ENCODE measurements around the gene ZNF888. TPM values are rescaled to one million over a fixed set of nuclear protein-coding genes. Genes with fewer than 3 reads are reported as not detected.
"Not testable (repeated sequence)": the region's sequence is repeated elsewhere in the genome, so short reads cannot be mapped to it uniquely, and the experiment has no call there.

Gene ZNF888
- total RNA-seq, 1 experiment from 2014 or later: 10.0 TPM

DNA sequence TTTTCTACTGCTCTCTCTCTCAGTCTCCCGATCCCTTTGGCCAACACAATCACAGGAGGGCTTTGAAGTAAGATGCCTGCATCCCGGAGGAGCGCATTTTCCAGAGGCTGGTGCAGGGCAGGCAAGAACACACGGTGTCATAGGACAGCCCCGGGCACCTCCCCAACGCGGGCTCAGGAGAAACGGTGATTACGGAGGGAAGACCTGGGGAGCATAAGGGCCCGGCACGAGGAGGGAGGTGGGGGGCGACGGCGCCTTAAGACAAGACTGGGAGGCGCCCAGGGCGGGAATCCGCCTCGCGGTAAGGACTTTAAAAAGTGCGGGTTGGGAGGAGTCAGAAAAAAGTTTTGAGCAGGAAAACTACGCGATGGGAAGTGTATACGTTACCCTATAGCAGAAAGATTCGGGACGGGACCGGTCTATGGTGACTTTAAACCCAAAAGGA lies 18.7 kb upstream of the ZNF888 start:
- DNase-seq (ENCODE audit: low spot score): peak; percentile 71

DNA sequence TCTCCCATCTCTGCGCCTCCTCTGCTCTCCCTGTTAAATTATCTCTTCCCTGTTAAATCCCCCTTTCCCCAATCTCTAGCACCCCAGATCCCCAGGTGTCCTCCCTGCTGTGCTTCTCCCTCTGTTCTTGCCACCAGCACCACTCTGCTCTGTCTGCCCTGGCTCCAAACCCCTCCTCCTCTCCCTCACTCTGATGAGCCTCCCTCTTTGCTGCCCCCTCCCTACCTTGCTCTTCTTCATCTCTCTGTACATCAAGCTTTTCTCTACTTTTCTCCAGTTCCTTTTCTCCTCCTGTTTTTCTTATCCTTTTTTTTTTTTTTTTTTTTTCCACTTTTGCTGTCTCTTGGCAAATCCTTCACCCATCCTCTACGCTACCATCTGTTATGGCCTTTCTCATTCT lies 18.3 kb upstream of the ZNF888 start:
- DNase-seq (ENCODE audit: low spot score): not testable (repeated sequence)

DNA sequence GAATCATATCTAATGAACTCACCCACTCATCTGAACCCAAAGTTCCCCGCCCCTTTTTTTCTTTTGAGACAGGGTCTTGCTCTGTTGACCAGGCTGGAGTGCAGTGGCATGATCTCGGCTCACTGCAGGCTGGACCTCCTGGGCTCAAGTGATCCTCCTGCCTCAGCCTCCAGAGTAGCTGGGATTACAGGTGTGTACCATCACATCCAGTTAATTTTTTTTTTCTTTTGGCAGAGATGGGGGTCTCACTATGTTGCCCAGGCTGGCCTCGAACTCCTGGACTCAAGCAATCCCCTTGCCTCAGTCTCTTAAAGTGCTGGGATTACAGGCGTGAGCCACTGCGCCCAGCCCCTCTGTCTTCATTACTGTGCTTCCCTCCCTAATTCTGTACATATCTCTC lies 17.7 kb upstream of the ZNF888 start:
- DNase-seq (ENCODE audit: low spot score): not testable (repeated sequence)

DNA sequence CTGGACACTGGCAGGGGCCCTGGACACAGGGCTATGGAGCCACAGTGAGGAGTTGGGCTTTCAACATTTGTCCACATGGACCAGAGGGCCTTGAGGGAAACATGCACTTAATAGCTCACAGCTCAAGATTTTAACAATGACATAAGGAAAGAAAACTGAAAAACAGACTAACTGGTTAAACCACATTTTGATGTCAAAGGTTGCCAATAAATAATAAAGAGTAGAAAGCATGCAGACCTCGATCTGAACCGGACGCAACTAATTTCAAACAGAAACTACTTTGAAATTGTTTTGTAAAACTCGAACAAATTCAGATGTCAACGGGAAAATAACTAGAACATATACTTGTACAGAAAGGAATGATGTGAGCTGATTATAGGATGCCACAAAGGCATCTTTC lies 15.5 kb upstream of the ZNF888 start:
- DNase-seq (ENCODE audit: low spot score): peak; percentile 93

DNA sequence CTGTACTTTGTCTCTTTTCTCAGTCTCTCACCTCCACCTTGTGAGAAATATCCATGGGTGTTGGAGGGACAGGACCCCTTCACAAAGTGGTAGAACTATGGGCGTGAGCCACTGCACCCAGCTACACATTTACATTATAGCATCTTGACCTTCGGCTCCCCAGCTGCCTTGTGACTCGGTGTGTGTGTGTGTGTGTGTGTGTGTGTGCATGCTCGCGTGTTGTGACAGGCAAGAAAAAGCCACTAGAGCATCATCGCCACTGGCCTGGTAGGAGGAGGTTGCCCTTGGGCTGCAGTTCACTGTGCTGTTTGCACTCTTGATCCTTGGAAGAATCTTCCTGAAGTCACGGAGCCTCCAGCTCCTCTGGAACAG lies 13.7 kb upstream of the ZNF888 start:
- no peak for DNase-seq (ENCODE audit: low spot score)

DNA sequence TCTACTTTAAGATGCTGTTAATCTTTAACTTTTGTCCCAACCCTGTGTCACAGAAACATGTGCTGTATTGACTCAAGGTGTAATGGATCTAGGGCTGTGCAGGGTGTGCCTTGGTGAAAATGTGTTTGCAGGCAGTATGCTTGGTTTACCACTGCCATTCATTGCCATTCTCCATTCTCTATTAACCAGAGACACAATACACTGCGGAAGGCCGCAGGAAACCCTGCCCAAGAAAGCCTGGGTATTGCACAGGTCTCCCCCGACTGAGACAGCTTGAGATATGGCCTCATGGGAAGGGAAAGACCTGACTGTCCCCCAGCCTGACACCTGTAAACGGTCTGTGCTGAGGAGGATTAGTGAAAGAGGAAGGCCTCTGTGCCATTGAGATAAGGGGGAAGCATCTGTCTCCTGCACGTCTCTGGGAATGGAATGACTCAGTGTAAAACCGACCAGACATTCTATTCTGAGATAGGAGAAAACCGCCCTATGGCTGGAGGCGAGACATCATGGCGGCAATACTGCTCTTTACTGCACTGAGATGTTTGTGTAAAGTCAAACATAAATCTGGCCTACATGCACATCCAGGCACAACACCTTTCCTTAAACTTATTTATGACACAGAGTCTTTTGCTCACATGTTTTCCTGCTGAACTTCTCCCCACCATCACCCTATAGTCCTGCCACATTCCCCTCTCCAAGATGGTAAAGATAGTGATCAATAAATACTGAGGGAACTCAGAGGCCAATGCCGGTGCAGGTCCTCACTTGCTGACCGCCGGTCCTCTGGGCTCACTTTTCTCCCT lies 13.1 kb upstream of the ZNF888 start:
- no peak for DNase-seq (ENCODE audit: low spot score)

DNA sequence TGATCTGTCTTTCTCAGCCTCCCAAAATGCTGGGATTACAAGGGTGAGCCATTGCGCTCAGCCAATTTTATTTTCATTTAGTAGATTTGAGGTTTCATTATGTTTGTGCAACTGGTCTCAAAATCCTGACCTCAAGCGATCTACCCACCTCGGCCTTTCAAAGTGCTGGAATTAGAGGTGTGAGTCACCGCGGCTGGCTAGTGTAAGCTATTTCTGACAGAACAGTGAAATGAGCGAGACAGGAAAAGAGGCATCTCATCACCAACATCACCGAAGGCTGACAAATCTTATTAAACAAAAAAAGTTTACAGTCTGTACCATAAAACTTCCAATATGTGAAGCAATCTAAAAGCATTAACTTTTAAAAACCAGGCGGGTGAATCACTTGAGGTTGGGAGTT lies 12.2 kb upstream of the ZNF888 start:
- peak; percentile 73 for DNase-seq (ENCODE audit: low spot score)

DNA sequence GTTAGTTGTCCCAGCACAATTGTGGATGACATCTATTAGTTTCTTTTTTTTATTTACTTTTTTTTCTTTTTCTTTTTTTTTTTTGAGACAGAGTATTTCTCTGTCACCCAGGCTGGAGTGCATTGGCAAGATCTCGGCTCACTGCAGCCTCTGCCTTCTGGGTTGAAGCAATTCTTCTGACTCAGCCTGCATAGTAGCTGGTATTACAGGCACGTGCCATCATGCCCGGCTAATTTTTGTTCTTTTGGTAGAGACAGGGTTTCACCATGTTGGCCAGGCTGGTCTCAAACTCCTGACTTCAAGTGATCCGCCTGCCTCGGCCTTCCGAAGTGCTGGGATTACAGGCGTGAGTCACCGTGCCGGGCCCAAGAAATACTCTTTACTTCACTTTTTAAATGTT lies 1.4 kb upstream of the ZNF888 start:
- DNase-seq (ENCODE audit: low spot score): peak; percentile 44

DNA sequence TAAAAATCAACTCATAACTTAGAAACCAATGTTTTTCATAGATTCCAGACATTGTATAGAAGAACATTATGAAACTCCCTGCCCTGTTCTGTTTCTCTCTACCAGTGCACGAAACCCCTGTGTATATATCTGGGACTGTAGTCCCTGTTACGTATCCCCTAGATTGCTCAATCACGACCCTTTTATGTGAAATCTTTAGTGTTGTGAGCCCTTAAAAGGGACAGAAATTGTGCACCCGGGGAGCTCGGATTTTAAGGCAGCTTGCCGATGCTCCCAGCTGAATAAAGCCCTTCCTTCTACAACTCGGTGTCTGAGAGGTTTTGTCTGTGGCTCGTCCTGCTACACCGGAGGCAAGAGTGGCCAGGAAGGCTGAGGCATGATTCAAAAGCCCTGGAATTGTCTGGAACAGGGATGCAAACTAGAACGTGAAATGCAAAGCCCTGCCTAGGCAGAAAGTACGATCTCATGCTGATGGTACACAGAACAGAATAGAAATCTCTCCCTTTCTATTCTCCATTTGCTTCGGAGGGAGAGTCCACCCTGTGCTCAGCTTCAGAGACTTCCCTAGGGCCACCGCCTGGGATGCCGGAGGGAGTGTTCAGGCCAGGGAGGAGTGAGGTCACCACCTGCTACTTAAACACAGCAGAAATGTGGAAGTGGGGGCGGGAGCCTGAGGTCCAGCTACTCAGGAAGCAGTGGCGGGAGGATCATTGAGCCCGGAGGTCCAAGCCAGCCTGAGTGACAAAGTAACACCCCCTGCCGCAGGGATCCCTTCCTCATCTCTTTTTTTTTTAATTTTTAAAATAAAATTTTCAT lies 758 bp upstream of the ZNF888 start:
- peak; percentile 90 for DNase-seq (ENCODE audit: low spot score)

DNA sequence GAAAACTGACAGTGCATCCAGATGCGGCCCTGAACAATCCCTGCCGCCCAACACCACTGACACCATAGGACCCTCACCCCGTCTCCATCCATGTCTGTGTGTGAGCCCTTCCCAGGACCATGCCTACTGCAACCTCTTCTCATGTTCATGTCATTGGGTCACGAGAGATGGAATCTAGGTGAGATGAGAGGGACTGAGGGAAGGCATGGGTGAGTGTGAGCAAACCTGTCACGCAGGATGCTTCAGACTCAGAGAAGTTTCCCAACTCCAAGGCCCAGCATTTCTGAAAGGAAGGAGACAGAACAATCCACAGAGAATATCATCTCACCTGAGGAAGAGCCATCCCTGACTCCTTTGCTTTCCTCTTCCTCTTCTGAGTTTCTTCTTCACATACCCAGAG lies 5.7 kb downstream of the ZNF888 start:
- DNase-seq (ENCODE audit: low spot score): no peak

DNA sequence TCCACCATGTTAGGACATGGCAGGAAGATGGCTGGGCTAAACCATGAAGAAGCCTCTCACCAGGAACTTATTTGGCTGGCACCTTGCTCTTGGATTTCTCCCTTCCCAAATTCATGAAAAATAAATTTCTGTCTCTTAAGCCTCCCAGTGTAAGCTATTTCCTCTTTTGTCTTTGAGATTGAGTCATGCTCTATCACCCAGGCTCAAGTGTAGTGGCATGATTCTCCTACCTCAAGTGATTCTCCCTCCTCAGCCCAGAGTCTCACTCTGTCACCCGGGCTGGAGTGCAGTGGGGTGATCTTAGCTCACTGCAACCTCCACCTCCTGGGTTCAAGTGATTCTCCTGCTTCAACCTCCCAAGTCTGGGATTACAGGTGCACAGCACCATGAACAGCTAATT lies 12.6 kb downstream of the ZNF888 start:
- no peak for DNase-seq (ENCODE audit: low spot score)

DNA sequence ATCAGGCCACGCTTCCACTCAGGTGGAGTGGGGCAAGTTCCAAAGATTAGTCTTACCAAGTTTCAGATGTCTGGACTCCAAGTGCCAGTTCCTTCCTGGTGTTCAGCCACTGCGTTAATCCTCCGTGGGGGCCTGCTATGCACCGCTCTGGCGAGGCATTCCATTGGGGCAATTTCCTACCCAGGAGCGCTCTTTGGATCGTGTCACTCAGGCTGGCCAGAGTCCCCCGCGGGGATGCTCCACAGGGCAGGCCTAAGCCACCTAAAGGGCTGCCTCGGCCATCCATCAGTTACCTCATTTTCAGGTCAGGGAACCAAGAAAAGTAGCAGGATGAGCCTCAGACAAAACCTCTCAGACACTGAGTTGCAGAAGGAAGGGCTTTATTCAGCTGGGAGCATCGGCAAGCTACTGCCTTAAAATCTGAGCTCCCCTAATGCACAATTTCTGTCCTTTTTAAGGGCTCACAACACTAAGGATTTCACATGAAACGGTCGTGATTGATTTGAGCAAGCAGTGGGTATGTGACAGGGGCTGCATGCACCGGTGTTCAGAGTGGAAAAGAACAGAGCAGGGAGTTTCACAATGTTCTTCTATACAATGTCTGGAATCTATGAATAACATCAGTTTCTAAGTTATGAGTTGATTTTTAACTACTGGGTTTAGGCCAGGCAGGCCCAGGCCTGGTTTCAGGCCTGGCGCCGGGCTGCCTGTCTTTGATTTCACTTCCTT lies 19.0 kb downstream of the ZNF888 start:
- not testable (repeated sequence) for DNase-seq (ENCODE audit: low spot score)

DNA sequence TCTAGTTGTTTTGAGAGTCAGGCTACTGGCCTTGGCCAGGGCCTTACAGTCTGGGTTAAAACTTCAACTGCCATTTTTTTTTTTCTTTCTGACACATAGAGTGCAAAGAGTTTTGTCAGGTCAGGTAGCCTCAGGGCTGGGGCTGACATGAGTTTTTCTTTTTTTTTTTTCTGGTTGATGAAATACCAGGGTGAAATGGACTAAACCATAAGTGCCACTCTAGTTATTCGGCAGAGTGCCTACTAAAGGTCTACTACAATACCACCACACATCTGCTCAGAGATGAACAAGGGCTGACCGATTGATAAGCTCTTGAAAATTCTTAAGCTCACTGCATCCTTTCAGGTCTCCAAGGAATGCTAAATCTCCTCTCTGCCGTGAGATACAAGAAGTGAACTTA lies 21.4 kb downstream of the ZNF888 start:
- no peak for DNase-seq (ENCODE audit: low spot score)

DNA sequence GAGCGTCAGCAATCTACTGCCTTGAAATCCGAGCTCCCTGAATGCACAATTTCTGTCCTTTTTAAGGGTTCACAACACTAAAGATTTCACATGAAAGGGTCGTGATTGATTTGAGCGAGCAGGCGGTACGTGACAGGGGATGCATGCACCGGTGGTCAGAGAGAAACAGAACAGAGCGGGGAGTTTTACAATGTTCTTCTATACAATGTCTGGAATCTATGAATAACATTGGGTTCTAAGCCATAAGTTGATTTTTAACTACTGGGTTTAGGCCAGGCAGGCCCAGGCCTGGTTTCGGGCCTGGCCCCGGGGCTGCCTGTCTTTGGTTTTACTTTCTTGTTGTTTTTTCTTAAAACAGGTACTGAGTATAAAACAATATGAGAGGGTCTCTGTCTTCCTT lies 24.6 kb downstream of the ZNF888 start:
- not testable (repeated sequence) for DNase-seq (ENCODE audit: low spot score)

DNA sequence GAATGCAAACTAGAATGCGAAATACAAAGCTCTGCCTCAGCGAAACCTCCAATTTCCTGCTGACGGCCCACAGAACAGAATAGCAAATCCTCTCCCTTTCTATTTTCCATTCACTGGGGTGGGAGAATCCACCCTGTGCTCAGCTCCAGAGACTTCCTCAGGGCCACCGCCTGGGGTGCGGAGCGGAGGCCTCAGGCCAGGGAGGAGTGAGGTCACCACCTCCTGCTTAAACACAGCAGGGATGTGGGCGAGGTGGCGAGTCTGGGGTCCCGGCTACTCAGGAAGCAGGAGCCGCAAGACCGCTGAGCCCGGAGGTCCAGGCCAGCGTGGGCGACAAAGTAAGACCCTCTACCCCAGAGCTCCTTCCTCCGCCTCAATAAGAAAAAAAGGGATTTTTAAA lies 25.1 kb downstream of the ZNF888 start:
- DNase-seq (ENCODE audit: low spot score): no peak

DNA sequence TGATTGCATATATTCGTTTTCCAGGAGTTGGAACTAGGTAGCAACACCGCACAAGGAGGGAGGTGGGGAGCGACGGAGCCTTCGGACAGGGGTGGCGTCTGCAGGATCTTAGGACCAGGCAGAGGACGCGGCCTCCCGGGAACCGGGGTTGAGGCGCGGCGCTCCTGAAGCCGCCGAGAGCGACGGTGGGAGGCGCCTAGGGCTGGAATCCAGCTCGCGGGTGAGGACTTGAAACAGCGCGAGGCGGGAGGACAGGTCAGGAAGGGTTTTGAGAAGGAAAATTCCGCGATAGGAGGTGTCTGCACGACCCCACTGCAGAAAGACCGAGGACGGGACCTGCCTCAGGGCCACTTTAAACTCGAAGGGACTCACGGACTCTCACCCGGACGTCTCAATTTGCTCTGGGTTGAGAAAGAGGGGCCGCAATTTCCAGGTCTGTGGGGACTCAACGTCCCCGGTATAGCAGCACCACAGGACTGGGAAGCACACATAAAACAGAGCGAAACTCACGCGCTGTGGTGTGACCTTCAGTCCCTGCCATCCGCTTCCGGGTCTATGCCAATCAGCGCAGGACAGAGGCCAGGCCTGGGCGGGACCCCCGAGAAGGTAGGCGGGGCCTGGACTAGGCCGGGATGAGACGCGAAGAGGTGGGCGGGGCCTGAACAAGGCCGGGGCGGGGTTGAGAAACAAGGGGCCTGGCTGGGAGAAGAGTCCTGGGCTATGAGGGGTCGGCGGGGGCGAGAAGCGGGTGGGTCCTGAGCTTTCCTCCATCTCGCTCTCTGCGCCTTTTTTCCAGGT lies 25.9 kb downstream of the ZNF888 start, which contains the start of gene ZNF320:
TSS of gene ZNF320 (minus strand) at position 498 of the 798 bp plus-strand sequence. CDS start 7,380 bp downstream, outside the sequence.
- DNase-seq (ENCODE audit: low spot score): peak; percentile 99

DNA sequence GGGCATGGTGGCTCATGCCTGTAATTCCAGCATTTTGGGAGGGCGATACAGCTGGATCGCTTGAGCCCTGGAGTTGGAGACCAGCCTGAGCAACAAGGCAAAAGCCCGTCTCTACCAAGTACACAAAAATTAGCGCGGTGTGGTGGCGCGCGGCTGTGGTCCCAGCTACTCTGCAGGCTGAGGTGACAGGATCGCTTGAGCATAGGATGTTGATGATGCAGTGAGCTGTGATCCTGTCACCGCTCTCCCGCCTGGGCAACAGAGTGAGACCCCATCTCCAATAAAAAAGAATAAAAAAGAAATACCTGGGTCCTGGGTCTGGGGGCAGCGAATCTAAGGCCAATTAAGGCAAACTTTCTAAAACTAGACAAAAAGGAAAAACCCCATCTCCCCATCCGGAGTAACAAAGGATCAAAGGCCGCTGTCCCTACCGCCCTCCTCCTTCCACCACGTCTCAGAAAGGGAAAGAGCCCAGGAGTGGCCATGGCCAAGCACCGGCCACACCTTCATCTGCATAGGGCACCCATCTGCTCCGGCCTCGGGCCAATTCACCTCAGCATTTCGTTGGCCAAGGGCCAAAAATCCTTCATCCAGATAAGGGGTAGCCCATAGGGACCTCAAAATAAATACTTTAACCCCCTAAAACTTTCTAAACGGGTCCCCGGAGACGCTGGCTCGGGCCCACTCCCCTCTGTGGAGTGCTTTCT lies 26.6 kb downstream of the ZNF888 start:
- peak; percentile 88 for DNase-seq (ENCODE audit: low spot score)

DNA sequence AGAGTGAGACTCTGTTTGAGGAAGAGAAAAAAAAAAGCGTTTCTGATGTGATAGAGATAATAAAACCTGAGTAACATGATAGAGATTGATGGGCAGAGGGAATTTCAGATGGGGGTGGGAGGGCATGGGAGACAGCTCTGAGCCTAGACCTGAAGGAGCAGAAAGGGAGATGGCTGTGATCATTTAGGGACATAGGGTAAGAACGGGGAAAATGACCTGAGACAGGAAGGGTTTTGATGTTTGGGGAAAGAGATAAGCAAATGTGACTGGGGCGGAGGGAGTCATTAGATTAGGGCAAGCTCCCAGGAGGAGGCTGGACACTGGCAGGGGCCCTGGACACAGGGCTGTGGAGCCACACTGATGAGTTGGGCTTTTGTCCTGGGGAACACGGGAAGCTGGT lies 31.9 kb downstream of the ZNF888 start:
- no peak for DNase-seq (ENCODE audit: low spot score)

DNA sequence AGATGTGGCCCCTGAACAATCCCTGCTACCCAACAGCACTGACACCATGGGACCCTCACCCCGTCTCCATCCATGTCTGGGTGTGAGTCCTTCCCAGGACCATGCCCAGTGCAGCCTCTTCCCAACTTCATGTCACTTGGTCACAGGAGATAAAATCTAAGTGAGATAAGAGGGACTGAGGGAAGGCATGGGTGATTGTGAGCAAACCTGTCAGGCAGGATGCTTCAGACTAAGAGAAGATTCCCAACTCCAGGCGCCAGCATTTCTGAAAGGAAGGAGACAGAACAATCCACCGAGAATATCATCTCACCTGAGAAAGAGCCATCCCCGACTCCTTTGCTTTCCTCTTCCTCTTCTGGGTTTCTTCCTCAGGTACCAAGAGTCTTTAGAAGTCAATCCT lies 33.3 kb downstream of the ZNF888 start:
- DNase-seq (ENCODE audit: low spot score): no peak

DNA sequence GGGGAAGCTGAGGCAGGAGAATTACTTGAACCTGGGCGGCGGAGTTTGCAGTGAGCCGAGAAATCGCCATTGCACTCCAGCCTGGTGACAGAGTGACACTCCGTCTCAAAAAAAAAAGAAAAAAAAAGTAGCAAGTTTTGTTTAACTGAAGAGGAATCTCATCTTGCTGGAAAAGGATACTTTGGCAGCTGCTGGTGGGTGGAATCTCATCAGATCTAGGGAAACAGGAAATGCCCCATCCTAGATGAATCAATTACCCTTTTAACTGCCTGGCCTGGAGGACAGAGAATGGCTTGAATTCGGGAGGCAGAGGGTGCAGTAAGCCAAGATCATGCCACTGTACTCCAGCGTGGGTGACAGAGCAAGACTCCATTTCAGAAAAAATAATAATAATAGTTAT lies 34.2 kb downstream of the ZNF888 start:
- no peak for DNase-seq (ENCODE audit: low spot score)

All from HT-29 (cell line).